HG03175 (cell line): Measurements from ENCODE around the gene KLHL29.

Experiments
- ATAC-seq: cut with Tn5 transposase; IDR thresholded peaks from one replicate; pipeline ENCODE4 v1.9.1; 2021; ENCODE audit warnings: mild to moderate bottlenecking, moderate library complexity; ENCODE audit not compliant: unreplicated experiment

KLHL29 gene

DNA sequence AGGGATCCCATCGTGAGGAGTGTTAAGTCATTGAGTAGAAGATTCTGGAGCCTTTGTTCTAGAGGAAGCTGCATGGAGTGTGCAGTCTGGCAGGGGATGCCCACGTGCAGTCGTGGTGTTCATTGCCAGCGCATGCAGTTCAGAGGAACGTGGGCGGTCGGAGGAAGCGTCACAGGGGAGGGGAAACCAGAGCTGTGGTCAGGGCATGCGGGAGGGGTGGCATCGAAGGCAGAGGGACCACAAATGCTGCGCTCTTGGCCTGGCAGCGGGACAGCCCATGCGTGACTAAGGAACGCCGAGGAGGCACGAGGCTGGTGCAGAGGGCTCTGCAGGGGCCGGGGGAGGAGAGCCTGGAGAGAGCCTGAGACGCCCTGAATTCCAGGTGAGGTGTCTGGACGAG lies 141.1 kb downstream of the KLHL29 start:
- no peak for ATAC-seq

DNA sequence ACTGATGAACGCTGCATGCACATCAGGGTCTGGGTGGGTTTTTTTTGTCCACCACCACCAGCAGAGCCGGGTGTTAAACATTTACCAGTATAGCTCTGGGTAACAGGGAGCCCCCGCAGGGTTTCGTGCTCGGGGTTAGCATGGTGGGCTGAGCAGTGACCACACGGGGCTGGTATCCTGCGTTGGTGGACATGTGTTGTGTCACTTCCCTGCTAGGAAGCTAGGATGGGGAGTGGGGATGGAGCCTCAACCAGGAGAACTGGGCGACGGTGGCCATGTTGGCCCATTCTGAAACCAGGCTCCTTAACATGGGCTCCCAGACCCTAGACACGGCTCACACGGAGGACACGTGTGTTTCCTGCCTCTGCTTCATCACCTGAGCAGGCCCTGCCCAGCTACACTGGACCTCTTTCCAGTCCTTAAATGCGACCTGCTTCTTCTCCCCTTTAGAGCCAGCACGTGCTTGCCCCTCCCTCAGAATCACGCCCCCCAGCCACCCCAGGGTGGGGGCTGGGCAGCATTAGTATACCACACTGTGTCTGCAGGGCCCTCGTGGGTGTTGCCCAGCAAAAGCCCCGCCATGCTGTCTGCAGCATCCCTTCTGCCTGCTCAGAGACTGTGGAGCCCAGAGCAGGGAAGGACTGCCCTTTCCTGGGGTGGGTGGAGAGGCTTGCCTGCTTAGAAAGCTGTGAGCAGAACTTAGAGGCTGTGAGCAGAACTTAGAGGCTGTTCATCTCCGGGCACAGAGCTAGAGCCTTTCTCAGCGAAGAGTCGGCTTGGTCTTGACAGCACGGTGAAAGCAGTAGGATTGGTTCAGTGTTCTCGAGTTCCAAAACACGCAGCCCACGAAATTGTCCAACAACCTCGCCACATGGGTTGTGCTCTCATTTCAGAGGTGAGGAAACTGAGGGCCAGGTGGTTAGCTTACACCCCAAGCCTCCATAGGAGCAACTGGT lies 142.1 kb downstream of the KLHL29 start:
- no peak for ATAC-seq

DNA sequence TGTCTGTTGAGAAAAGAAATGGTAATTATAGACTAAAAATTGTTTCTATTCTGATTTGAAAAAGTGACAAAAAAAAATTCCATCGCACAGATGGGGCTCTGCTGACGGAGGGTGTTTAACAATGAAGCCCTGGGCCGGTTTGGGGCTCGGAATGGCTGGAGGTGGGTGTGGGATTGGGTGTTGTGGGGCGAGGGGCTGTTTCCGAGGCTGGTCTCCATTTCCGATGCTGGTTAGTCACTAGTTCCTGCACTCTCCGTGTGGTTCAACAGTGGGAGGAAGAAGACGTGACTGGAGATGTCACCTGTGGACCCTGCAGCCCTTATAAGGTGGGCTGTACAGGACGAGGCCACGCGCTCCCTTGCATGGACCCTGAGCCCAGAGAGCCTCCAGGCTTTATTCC lies 143.2 kb downstream of the KLHL29 start:
- no peak for ATAC-seq

DNA sequence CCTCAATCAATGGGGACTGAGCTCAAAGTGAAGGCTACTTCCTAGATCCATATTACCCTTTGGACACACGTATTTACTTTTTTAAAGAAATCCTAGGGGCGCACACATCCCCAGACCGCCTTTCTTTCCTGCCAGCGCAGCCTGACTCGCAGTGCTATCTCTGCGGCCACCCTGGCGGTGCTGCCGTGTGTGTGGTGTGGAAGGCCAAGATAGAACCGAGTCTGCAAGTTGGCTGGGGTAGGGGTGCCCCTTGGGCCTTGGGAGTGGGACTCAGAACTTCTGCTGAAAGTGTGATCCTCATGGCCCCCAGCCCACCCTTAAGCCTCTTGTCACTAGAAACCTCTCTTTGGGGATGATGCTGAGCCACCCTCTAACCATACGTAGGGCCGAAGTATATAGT lies 143.7 kb downstream of the KLHL29 start:
- ATAC-seq: no peak

DNA sequence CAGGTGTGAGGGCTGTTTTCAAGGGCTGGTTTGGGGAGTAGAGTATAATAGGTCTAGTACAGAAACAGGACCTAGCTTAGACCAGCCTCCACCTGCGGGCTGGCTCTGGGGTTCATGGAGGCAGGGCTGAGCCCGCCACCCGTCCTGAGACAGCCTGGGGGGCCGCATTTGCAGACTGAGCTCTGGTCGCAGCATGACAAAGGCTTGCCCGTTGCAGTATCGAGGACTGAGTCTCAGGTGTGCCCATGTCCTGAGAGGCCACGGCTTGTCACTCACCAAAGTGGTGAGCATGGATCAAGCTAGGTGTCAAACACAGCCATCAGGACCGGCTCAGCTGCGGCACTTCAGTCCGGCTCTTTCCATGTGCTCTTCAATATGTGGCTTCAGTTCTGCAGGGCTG lies 144.7 kb downstream of the KLHL29 start:
- no peak for ATAC-seq

DNA sequence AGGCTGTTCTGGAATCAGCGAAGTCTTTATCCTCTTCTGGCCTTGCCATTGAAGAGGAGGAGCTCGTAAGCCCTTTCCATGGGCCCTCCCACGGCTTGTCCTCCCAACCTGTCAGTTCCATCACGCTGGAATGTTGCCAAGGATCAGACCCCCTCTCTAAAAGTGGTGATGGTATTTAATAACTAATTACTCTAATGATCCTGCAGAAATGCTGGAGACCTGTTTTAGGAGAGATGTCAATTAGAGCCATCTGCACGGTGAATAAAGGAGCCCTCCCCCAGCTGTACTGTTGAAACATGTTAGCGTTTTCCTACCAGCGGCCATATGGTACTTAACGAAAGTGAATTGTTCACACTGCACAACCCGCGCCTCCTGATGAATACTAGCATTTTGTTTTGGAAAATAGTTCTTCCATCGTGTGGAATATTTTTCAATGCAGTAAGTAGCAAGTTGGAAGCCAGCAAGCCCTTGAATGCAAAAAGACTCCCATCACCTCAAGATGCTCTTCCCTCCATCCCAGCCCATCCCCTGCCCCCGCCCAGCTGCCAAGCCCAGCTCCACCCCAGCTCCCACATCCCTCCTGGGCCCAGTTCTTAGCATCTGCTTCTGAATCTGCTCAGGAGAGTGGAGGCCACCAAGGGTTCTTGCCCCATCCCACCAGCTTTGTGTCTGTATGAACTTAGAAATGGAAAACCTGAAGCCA lies 145.4 kb downstream of the KLHL29 start:
- ATAC-seq: no peak

DNA sequence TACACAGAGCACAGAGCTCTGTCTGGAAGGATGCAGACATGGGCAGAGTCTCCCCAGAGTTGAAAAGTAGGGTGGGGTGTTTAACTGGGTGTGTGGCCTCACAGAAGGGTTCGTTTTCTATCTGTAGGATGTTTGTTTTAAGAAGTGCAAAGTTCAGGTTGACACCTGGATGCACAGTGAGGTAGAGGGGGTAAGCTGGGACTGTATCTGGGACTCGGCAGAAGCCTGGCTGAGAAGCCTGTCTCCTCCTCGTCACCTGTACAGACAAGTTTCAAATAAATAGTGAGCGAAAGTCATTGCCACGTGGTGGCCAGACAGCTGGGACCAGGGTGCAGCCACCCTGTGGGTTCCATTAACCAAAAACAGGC lies 145.9 kb downstream of the KLHL29 start:
- no peak for ATAC-seq

DNA sequence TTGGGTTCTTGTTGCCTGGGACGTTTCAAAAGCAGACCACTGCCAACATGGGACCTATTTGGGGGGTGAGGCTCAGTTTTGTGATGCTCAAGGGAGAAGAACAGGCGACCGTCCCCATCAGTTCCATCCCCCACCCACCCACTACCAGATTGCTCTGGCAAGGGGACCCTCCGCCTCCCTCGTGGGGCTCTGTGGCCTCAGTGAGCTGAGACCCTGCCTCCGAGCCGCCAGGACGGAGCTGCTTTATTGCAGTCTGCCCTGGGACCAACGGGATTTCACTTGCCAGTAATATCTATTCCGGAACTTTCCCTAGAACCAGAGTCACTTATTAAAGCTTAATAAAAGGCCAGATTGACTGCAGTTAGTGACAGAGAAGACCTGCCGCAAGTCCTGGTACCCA lies 146.3 kb downstream of the KLHL29 start:
- ATAC-seq: no peak

DNA sequence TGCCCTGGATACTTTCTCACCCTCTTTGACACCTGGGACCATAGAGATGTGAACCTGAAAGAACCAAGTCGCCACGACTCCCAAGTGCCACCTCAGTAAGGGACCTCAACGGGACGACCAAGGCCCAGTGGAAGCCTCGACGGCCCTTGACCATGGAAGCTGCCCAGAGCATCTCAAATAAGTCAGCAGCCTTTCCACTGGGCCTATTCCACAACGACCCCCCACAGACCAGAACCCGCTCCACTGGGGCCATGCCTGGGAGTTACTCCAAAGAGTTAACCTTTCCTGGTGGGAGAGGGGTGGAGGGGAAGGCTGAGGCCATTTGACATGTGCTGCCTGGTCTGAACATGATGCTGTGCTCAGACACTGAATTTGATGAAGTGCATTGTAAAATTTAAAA lies 146.9 kb downstream of the KLHL29 start:
- no peak for ATAC-seq

DNA sequence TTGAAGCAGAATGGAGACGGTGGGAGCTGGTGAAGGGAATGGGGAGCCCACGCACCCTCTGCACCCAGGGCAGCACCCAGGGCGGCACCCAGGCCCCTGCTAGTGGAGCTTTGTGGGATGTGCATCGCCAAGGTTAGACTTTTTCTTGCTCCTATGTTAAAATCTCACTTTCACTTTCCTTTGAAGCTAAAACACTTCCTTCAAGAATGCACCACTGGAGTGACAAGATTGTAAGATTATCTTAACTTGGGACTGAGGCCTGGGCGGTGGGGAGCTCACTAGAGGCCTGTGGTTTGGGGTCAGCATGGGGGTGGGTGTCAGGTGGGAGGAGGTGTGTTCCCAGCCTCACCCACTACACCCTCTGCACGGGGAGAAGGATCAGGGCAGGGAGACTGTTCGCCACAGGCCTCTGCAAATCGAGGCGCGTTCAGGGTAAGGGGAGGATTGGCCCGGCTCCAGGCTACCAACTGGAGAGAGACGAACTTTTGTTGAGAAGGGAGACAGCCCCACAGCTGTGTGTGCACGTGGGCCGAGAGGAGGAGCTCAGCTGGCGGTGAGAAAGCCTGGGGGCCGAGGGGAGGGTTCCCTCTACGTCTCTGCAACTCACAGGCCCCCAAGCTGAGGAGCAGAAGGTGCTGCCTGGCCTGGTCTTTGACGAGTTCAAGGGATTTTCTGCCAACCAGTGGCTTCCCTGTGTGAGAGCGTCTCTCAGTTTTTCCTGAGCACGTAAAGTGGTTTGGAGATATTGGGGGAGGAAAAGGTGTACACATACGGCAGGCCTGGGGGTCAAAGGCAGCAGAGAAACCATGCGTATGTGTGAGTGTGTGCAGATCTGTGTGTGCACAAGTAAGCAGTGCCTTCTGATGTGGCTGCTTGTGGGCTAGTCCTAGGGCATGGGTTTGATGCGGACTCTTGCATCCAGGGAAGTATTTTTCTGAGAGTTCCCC lies 147.7 kb downstream of the KLHL29 start:
- ATAC-seq: peak; percentile 71

DNA sequence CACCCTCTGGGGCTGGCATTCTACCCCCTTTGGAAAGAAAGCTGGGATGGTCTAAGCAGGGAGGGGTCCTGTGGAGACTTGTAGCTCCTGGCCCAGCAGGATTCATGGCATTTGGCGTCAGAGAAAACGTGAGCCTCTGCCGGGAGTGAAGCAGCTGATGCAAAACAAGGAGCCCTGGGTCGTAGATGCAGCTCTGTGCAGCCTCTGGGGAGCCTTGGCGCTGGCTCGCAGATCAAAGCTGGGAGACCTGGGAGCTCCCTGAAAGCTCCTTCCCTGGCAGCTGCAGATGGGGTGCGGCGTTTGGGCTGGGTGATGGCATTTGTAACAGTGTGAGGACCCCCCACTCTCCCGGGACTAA lies 148.3 kb downstream of the KLHL29 start:
- no peak for ATAC-seq

DNA sequence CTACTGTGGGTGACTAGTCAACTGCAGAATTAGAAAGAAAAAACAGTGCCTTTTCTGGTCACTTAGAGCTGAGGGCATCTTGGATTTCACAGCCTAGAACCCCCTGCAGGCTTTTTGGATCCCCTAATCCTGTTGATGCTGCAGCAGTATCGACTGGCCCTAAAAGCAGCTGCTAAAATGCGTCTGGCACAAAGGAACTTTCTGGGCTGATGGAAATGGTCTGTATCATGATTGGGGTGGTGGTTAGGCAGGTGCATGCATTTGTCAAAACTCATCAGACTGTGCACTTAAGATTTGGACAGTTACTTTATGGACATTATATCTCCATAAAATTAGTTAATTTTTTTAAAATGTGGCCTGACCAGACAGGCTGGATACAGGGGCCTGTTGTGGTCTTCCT lies 149.8 kb downstream of the KLHL29 start:
- ATAC-seq: no peak

DNA sequence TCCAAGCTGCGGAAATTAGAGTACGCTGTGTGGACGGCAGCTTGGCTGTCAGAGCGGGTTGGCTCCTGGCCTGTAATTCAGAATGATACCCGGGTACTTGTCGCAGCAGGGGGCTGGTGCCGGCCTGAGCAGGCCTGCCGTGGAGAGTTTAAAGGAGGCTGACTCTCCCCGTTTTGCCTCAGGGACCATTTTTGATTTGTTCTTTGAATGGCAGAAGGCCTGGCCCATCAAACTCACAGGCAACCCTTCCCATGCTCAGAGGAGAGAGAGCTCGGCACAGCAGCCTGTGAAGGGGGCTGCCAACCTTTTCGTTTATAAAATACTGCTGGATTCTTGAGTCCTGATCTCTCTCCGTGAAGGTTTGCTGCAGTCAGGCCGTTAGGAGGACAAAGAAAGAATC lies 151.3 kb downstream of the KLHL29 start:
- ATAC-seq: no peak

DNA sequence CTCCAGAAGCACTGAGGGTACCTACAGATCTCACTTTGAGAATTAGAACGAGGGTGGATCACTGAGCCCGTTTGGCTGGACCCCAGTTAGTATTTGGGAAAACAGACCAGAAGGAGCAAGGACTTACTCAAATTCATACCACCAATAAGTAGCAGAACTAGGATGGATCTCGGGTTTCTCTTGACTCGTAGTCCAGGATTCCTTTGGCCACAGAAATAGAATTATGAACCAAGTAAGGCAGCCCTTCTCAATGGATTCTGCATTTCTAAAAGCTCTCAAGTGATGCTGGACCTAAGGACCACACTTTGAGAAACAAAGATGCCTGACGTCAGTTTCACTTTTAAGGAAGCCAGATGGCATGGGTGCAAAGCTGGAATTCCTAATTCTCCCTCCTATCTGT lies 153.0 kb downstream of the KLHL29 start:
- no peak for ATAC-seq

DNA sequence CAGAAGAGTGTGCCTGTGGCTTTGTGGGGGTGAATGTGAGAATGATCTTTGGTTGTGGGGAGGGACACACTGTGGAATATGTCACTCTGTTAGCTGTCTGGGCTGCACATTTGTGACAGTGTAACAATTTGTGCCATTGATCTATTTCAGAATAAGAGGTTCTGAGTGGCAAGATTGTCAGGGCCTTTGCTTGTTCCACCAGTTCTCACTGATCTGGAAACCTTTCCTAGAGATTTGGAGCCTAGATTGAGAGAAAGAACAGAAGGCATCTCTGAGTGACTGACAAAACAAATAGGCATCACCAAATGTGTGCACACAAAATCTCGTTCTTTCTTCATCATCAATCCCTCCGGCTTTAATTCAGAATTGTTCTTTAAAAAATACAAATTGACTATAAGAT lies 153.6 kb downstream of the KLHL29 start:
- no peak for ATAC-seq

DNA sequence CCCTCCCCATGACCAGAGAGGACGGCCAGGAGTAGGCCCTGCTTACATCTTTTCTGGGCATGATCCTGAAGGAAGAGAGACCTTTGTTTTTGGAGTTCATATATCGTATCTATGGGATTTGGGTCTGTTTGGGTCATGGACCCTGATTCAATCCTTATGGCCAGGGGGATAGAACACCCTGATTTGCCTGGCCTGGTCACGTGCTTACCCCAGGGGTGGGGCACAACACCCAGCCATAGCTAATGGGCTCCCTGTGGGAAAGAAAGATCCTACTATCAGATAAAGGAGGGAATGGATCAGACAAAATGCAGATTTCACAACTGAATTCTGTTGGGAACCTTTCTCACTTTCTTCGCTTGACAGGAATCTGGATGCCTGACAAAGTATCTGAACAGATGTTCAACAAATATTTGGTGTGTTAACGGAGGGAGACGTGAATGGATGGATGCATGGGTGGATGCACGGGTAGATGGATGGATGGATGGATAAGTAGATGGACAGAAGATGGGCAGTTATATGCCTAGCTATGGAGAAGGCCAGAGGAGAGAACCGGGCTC lies 155.9 kb downstream of the KLHL29 start:
- ATAC-seq: no peak

DNA sequence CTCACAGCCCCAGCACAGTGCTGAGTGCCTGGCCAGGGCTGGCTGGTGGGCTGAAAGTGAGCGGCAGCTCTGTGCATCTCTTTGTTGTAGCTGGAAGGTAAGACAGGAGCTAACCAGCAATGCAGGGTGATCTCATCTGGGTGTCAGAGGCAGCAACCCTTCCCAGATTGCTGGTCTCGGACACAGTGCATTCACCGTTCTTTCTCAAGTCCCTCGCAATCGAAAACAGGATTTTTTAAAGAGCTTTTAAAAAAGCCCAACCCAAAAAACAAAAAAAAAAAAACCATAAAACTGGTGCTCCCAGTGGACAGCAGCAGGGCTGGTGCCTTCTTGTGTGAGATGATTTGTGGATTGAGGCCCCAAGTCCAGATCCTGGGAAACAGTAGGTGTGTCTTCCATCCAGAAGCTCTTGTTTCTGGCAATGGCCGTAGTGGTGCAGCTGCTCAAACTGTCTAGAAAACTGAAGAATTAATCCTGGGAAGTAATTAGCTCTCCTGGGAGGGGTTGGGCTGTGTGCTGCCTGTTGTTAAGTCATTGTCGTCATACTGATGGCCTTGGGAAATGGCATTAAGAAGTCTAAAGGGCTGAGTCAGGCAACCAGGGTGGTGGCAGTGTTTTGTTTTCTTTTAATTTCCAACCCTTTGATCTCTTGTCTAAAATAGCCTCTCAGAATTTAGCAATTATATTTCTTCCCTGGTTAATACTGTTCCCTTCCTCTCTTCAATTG lies 156.7 kb downstream of the KLHL29 start:
- no peak for ATAC-seq

DNA sequence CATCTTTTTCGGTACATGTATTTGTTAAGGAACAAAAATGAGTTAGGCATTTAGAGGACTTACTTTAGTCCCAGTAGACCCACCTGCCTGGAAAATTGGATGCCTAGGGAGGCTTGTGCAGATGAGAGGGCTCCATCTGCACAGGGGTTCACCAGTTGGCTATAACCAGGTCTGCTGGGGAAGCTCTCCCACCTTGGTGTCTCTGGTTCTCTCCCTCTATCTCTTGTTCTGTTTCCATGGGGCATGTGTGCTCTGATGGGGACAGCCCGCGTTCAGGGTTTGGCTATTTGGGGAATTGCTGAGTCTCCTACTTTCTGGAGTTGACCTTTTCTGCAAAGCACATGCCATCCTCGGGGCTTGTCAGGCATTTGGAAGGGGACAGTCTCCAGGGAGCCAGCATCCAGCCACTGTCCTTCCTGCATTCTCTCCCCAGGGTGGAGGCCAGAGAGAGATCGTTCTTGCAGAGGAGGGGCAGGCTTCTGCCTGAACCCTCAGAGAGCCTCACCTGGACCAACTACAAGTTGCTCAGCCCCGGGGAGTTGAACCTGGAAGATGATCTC lies 157.3 kb downstream of the KLHL29 start:
- no peak for ATAC-seq

DNA sequence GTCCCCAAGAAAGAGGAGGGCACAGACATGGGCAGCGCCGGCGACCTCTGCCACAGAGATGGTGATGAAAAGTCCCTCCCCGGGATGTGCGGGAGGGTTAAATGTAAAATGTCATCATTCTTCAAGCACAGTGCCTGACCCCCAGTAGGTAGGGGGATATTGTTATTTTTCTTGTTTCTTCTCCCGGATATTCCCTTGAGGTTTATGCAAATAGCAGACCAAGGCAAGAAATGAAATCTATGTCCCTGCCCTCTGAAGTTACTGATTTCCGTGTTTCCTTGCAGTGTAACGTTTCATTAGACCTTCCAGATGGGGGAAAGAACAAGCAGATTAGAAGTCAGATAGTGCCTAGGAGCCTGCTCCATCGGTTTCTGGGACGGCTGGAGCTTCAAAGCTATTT lies 158.3 kb downstream of the KLHL29 start:
- no peak for ATAC-seq

DNA sequence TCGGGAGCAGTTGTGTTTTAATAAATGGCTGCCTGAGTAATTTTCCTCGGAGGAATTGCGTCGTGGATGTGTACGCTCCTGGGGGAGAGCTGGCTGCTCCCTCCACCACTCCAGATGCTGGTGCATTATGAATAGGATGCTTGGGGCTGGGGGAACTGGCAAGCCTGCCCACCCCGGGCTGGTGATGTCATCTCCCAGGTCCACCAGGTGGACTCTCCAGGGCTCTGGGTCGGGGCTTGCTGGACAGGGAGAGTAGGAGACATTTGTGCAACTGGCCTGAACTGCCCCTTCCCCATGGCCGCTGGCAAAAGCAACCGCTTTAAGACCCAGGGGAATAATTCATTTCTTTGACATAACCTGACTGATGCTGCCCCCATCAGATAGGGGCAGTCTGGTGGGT lies 158.7 kb downstream of the KLHL29 start:
- no peak for ATAC-seq
